ENCODE data around the gene SMIM21.

Gene SMIM21

GRCh38 chr18:75421656-75422055, 5.8 kb downstream of the SMIM21 start:
- TF ChIP-seq, protein P1, sequence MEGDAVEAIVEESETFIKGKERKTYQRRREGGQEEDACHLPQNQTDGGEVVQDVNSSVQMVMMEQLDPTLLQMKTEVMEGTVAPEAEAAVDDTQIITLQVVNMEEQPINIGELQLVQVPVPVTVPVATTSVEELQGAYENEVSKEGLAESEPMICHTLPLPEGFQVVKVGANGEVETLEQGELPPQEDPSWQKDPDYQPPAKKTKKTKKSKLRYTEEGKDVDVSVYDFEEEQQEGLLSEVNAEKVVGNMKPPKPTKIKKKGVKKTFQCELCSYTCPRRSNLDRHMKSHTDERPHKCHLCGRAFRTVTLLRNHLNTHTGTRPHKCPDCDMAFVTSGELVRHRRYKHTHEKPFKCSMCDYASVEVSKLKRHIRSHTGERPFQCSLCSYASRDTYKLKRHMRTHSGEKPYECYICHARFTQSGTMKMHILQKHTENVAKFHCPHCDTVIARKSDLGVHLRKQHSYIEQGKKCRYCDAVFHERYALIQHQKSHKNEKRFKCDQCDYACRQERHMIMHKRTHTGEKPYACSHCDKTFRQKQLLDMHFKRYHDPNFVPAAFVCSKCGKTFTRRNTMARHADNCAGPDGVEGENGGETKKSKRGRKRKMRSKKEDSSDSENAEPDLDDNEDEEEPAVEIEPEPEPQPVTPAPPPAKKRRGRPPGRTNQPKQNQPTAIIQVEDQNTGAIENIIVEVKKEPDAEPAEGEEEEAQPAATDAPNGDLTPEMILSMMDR (IDR thresholded peaks at IDR 0.05): no peak

DNA sequence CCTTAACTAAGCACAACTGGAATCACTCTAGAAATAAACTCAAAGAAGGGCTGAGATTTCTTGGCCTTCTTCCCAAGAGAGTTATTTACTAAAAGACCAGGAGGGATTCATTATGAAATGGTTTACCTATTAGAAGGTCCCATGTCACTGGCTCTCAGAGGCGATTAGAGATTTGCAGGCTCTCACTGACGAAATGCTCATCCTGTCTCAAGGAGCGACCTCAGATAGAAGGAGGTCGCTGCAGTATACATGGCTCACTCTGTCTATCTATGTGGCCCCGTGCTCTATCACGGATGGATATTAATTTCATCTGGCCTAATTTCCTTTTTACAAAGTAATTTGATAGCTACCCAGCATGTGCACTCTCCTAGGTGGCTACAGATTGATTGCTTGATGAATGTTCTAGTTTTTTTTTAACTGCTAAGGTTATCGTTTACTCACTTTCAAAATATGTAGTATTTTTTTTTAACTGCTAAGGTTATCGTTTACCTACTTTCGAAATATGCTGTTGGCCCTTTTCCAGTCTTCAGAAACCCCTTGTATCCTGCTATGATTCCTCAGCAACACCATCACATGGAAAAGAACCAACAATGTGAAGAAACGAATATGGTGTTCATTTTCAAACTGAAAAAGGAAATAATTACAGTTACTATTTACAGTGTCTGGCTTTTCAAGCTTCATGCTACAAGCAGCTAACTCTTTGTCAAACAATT, 9.1 kb downstream of the SMIM21 start:
- TF ChIP-seq, protein P1 (IDR thresholded peaks at IDR 0.05): no peak

GRCh38 chr18:75410611-75411010, 16.9 kb downstream of the SMIM21 start:
- TF ChIP-seq, protein P1 (IDR thresholded peaks at IDR 0.05): no peak

GRCh38 chr18:75409806-75410205, 17.7 kb downstream of the SMIM21 start:
- TF ChIP-seq, protein P1 (IDR thresholded peaks at IDR 0.05): no peak

DNA sequence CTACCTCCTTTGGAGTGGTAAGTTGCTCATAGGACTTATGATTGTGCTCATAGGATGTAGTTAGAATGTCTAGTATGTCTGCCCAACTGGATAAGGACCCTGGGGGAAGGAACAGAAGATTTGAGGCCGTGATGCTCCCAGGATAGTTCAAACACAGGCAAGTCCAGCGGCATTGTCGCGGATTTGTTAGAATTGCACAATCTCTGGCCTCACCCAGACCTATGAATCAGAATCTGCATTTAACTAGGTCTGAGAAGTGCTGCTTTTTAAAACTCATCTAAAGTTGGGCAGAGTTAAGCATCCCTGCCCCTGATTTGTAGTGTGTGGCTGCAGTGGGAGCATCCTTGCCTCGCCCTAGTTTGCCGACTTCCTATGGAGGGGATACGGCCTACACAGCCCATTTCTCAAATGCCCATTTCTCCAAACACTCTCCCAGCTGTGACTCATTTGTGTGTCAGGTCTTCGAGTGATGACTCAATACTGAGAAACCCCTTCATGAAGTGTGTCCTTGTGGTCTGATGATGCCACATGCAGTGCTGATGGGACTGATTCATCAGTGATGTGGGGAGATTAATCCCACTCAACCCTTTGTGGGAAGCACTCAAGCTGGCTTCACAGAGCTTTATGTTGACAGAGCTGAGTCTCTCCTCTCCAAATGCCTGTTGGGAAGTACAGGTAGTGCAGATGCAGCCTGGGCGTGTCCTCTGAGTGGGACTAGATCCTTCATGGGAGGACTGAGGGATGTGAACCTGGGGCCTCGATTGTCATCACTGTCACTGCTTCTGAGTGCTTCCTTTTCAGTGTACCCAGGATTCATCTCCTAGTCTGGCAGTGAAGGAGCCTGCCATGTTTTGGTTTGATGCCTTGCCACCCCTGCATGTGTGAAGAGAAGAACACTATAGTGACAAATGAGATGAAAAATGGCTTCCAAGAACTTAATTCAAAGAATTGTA, 18.7 kb downstream of the SMIM21 start:
- TF ChIP-seq, protein P1 (IDR thresholded peaks at IDR 0.05): no peak

GRCh38 chr18:75407468-75408437, 19.8 kb downstream of the SMIM21 start:
- TF ChIP-seq, protein P1 (IDR thresholded peaks at IDR 0.05): no peak

All from LNCAP (cell line).